HG02870 (cell line): ENCODE data around the gene SND1.

ENCODE experiments used
- ATAC-seq: cut with Tn5 transposase; IDR thresholded peaks from one replicate; pipeline ENCODE4 v1.9.1; 2021; ENCODE audit warnings: mild to moderate bottlenecking, moderate library complexity; ENCODE audit not compliant: unreplicated experiment

Gene SND1

GRCh38 chr7:127682140-127682539 lies 30.1 kb downstream of the SND1 start:
- ATAC-seq, result no peak

- ATAC-seq, result peak; percentile 64
These were observed 32.0 kb downstream of the SND1 start for GRCh38 chr7:127683776-127684681.

DNA sequence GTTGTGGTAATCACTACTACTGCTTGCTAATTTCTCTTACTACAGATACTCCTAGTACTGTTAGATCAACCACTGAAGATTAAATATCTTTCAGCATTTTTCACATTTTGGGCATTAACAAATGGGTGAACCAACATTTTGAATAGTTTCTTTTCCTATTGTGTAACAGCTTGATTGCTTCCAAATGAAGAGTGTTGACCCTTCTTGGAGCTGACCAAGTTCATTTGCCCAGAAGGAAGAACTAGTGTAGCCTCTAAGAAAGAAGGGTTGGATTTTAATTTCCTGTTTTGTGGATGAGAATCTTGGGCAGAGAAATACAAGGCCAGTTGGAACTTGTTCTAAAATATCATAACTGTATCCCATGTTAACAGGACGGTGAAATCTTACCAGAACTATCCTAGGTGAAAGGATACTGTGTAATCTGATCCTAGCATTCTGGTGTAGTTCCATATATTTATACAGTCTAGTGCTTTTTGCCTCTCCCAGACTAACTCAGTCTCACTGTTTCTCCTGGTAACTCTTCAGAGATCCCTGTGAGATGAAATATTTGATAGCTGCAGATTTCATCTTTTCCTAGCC lies 37.3 kb downstream of the SND1 start:
- no peak for ATAC-seq

- no peak for ATAC-seq
These were observed 38.3 kb downstream of the SND1 start for GRCh38 chr7:127690337-127690736.

GRCh38 chr7:127690806-127691205 lies 38.8 kb downstream of the SND1 start:
- no peak for ATAC-seq

GRCh38 chr7:127692200-127692599 lies 40.2 kb downstream of the SND1 start:
- ATAC-seq, result peak; percentile 68

DNA sequence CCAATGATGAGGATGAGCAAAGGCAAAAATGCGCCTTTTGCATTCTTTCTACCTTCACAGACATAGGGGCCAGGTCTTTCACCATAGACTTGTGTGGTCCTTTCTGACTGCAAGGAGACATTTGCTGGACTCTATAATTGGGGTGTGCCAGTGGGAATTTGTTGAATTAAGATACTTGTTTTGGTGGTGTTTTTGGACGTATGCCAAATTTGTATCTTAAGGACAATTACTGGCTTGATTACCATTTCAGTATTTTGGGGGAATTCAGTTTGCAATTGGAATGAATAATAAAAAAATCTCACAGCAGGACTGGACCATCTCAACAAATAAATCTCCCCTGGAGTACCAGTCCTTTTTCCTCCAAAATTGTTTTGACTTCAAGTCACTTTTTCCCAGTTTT lies 47.9 kb downstream of the SND1 start:
- no peak for ATAC-seq

DNA sequence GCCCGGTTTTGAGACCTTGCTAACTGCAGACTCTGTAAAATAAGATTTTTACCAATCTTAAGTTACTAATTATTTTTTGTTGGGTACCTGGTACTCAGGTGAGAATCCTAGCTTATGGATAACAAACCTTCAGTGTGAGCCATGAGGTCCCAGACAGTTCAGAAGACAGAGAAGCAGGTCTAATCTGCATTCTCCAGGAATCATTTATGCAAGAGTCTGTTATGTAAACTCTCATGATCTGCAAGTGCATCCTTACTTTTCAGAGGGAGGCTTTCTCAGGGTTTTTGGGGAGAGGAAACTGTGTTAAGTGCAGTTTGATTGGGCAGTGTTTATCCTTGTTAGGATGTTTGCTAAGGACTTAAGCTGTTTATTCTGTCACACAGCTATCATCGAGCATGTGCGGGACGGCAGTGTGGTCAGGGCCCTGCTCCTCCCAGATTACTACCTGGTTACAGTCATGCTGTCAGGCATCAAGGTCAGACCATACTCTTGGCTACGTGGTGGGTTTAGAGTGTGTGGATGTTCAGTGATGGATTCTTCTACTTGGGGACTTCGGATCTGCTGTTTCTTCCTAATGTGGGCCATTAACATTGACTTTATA lies 50.2 kb downstream of the SND1 start:
- no peak for ATAC-seq

- ATAC-seq, result no peak
These were observed 50.9 kb downstream of the SND1 start for GRCh38 chr7:127702938-127703337.

DNA sequence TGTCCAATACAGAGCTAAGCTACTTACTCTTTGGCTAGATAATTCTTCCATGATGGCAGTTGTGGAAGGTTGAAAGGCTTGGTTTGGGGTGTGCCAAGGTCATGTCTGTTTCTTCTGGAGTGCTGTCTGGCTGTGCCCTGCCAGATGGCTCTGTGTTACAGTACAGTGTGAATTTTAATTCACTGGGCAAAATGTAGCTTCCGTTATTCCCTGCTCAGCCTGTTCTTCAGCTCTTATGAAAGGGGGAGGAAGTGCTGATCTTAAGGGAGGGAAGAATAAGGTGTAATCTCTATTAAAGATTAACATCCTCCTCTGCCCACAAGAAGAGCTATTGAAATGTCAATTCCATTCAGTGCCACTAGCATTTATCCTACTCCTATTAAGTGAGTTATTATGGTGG lies 52.2 kb downstream of the SND1 start:
- ATAC-seq, result no peak

DNA sequence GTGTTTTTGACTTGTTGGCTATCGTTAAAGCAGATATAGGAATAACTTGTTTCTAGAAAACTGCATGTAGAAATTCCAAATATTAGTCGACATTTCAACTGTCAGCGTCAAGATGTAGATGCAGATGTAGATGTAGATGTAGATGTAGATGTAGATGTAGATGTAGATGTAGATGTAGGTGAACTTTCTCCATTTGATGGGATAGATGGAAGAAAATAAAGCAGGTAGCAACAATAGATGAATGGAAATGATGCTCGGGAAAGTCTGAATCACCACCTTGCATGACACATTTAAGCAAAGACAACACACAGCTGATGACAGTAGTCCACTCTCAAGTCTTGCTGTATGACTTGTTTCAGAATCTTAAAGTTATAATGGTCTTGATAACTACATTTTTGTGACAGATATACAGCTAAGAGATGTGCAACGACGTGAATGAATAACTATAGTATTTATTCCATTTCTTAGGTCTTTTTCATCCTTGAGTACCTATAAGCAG lies 53.5 kb downstream of the SND1 start:
- ATAC-seq, result no peak

- ATAC-seq, result no peak
These were observed 54.8 kb downstream of the SND1 start for GRCh38 chr7:127706766-127707165.

GRCh38 chr7:127708201-127708600 lies 56.2 kb downstream of the SND1 start:
- ATAC-seq, result no peak

DNA sequence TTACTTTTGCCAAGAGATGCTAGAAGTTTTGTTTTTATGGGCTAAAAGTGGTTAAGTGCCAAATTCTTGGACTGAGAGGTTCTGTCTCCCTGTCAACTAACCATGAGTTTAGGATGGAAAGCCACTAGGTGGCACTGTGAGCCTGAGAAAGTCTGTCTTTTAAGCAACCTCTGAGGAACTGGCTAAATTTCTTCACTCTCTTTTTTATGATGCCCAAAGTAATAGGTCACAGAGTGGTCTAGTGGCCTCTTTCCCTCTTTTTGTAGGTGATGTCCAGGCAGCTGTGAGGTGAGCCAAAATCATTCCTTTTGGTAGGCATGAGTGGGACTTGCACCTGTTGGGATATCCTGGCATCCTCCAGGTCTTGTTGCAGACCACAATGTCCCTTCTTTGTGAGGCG lies 56.8 kb downstream of the SND1 start:
- ATAC-seq, result no peak

GRCh38 chr7:127710635-127711034 lies 58.6 kb downstream of the SND1 start:
- ATAC-seq, result no peak

GRCh38 chr7:127711872-127712271 lies 59.9 kb downstream of the SND1 start:
- ATAC-seq, result no peak

- ATAC-seq, result no peak
These were observed 61.0 kb downstream of the SND1 start for GRCh38 chr7:127713006-127713405.

GRCh38 chr7:127713758-127714157 lies 61.8 kb downstream of the SND1 start:
- ATAC-seq, result no peak

DNA sequence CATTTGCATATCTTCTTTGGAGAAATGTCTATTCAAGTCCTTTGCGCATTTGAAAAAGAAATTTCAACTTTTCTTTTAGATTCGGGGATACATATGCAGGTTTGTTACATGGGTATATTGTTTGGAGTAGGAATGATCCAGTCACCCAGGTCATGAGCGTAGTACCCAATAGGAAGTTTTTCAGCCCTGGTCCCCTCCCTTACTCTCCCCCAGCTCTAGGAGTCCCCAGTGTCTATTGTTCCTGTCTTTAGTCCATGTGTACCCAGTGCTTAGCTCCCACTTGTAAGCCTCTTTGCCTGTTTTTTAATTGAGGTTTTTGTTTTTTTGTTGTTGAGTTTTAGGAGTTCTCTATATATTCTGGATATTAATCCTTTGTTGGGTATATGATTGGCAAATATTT lies 63.3 kb downstream of the SND1 start:
- no peak for ATAC-seq

GRCh38 chr7:127715901-127716300 lies 63.9 kb downstream of the SND1 start:
- ATAC-seq, result no peak

DNA sequence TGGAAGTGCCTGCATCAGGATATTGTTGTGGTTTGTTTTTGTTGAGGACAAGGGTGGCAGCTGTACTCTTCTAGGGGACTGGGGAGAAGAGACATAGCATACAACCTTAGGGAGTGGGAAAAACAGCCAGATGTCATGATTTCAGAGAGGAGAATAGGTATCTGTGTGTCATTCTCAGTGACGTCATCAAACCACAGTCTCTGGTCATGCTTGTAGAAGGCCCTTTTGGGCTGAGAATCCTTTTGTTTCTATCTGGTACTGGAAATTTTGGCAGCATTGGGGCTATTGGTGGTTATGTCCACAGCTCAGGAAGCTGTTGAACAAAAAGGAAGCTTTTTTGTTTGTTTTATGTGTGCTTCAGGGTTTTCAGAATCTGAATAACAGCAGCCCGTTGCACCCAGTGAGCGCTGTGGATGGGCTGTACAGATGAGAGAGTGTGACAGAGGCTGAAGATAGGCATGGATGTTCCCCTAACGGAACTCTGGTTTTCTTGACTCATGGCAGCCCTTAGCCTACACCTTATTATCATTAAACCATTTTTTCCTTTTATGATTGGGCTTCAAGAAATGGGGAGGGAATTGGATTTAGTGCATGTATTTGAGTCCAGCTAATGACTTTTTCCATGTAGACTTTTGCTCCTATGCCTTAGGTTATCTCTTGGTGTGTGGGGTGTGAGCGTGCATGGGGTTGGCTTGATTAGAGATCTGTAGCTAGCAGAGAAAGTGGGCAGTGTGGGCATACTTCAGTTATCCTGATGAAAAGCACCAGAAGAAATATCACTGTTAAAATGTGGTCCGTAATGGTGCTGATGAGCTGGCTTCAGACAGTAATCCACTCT lies 65.7 kb downstream of the SND1 start:
- no peak for ATAC-seq
